ENCODE measurements around the gene CFAP54.
"Not testable (repeated sequence)": the region's sequence is repeated elsewhere in the genome, so short reads cannot be mapped to it uniquely, and the experiment has no call there.

Gene CFAP54

GRCh38 chr12:96489392-96490056 lies at the start of gene CFAP54:
Gene CFAP54, plus strand, starts transcription at chr12:96489577. Its CDS starts 33 bp downstream, at chr12:96489610.
- DNase-seq (ENCODE audit: low read depth), result peak; percentile 92

GRCh38 chr12:96441816-96442215 lies 47.6 kb upstream of the CFAP54 start:
- no peak for DNase-seq (ENCODE audit: low read depth)

- DNase-seq (ENCODE audit: low read depth), result no peak
Measured at GRCh38 chr12:96442906-96443305, 46.5 kb upstream of the CFAP54 start.

GRCh38 chr12:96444399-96444798 lies 45.0 kb upstream of the CFAP54 start:
- DNase-seq (ENCODE audit: low read depth), result no peak

- peak; percentile 95 for DNase-seq (ENCODE audit: low read depth)
Measured at GRCh38 chr12:96445691-96446583, 43.4 kb upstream of the CFAP54 start.

GRCh38 chr12:96447256-96447655 lies 42.1 kb upstream of the CFAP54 start:
- peak; percentile 19 for DNase-seq (ENCODE audit: low read depth)

GRCh38 chr12:96448300-96448699 lies 41.1 kb upstream of the CFAP54 start:
- peak; percentile 56 for DNase-seq (ENCODE audit: low read depth)

GRCh38 chr12:96452261-96452922 lies 37.0 kb upstream of the CFAP54 start:
- DNase-seq (ENCODE audit: low read depth), result peak; percentile 24

GRCh38 chr12:96454396-96454795 lies 35.0 kb upstream of the CFAP54 start:
- no peak for DNase-seq (ENCODE audit: low read depth)

- no peak for DNase-seq (ENCODE audit: low read depth)
Measured at GRCh38 chr12:96456265-96456974, 33.0 kb upstream of the CFAP54 start.

GRCh38 chr12:96457191-96457930 lies 32.0 kb upstream of the CFAP54 start:
- DNase-seq (ENCODE audit: low read depth), result no peak

GRCh38 chr12:96459281-96459680 lies 30.1 kb upstream of the CFAP54 start:
- DNase-seq (ENCODE audit: low read depth), result not testable (repeated sequence)

GRCh38 chr12:96462571-96463280 lies 26.7 kb upstream of the CFAP54 start:
- no peak for DNase-seq (ENCODE audit: low read depth)

GRCh38 chr12:96465896-96466295 lies 23.5 kb upstream of the CFAP54 start:
- DNase-seq (ENCODE audit: low read depth), result no peak

GRCh38 chr12:96466939-96467751 lies 22.2 kb upstream of the CFAP54 start:
- peak; percentile 18 for DNase-seq (ENCODE audit: low read depth)

- peak; percentile 82 for DNase-seq (ENCODE audit: low read depth)
Measured at GRCh38 chr12:96471368-96472050, 17.9 kb upstream of the CFAP54 start.

GRCh38 chr12:96472384-96472783 lies 17.0 kb upstream of the CFAP54 start:
- DNase-seq (ENCODE audit: low read depth), result no peak

- no peak for DNase-seq (ENCODE audit: low read depth)
Measured at GRCh38 chr12:96473394-96474093, 15.8 kb upstream of the CFAP54 start.

- no peak for DNase-seq (ENCODE audit: low read depth)
Measured at GRCh38 chr12:96474206-96474605, 15.2 kb upstream of the CFAP54 start.

Data from EH (cell line).